Body of pancreas (tissue), 4 donors: ENCODE data around the gene ZFR2.

Experiments
- POLR2A ChIP-seq, 3 donors: fragments of 450-650 bp; IDR thresholded peaks; one replicate each; pipeline ENCODE4 v1.6.1; 2016; ENCODE audit warnings: antibody characterized with exemption in 3 of 3, mild to moderate bottlenecking in 2 of 3
- TF ChIP-seq, protein P1 (sequence below), 7 experiments: fragments of 450-650 bp in 4 of 7; fragments of 200-600 bp in 3 of 7; sonication (generic) in 3 of 7; IDR thresholded peaks; one replicate each; pipeline ENCODE4 v1.5.1; 2016 to 2019; ENCODE audit warnings: antibody characterized with exemption in 7 of 7

DNA sequence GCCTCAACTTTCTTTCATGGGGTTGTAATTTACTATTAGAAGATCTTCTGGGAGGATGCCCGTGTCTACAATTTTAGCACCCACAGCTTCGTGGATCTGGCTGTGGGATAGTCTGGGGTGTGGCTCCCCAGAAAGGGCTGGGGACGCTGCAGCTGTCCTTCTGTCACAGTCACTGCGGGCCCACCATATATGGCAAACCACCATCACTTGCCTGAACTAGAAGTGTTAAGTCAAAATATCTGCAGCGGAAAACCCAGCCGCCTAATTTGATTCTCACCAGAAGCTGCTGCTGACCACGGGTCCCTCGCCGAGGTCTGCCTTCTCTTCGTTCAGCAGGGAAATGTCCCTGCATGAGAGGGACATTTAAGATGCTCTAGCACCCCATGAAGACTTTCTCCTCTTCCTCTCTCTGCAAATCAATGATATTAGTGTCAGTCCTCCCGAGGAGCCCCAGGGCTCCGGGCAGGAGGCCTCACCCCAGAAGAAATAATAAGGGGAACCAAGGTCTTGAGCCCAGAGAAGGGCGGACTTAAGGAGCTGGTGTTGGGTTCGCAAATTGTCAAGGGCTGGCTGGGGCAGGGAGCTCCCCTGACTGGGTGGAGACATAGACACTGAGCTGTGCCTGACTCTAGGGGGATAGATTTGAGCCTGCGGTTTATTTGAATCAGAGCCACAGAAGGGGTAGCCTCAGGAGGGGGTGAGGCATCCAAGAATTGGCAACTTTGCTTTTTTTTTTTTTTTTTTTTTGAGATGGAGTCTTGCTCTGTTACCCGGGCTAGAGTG lies 79.7 kb downstream of the ZFR2 start:
- TF ChIP-seq, protein P1, sequence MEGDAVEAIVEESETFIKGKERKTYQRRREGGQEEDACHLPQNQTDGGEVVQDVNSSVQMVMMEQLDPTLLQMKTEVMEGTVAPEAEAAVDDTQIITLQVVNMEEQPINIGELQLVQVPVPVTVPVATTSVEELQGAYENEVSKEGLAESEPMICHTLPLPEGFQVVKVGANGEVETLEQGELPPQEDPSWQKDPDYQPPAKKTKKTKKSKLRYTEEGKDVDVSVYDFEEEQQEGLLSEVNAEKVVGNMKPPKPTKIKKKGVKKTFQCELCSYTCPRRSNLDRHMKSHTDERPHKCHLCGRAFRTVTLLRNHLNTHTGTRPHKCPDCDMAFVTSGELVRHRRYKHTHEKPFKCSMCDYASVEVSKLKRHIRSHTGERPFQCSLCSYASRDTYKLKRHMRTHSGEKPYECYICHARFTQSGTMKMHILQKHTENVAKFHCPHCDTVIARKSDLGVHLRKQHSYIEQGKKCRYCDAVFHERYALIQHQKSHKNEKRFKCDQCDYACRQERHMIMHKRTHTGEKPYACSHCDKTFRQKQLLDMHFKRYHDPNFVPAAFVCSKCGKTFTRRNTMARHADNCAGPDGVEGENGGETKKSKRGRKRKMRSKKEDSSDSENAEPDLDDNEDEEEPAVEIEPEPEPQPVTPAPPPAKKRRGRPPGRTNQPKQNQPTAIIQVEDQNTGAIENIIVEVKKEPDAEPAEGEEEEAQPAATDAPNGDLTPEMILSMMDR (IDR thresholded peaks at IDR 0.05) = no peak
- TF ChIP-seq POLR2A (IDR thresholded peaks at IDR 0.05) = no peak
